GM12864 (cell line): Measurements from ENCODE around the gene SMARCA2.

ENCODE experiments used
- DNase-seq: peaks from one replicate; pipeline ENCODE4 v3.0.0-alpha.2; 2011; ENCODE audit warnings: low read depth
- H3K4me3 ChIP-seq: 2 replicates; pipeline ENCODE4 v1.5.1; 2011; ENCODE audit warnings: mild to moderate bottlenecking, low read depth, low read length, control low read depth
- CTCF ChIP-seq: IDR thresholded peaks from 2 replicates; pipeline ENCODE4 v1.5.1; 2011; ENCODE audit warnings: low read depth, mild to moderate bottlenecking, moderate library complexity, low read length, control low read depth, inconsistent platforms; ENCODE audit errors: missing control alignments

The SMARCA2 gene

GRCh38 chr9:1978941-1979340, 36.2 kb upstream of the SMARCA2 start:
- no peak for DNase-seq
- no peak for TF ChIP-seq CTCF
- H3K4me3 ChIP-seq: no peak overlapping the region

GRCh38 chr9:1979741-1980367, 35.3 kb upstream of the SMARCA2 start:
- no peak overlapping the region for H3K4me3 ChIP-seq
- DNase-seq: no peak
- TF ChIP-seq CTCF: no peak

GRCh38 chr9:1980387-1980786, 34.8 kb upstream of the SMARCA2 start:
- TF ChIP-seq CTCF: no peak
- DNase-seq: no peak
- H3K4me3 ChIP-seq: no peak overlapping the region

GRCh38 chr9:1982074-1982473, 33.1 kb upstream of the SMARCA2 start:
- DNase-seq: no peak
- no peak overlapping the region for H3K4me3 ChIP-seq
- no peak for TF ChIP-seq CTCF

GRCh38 chr9:1986341-1986740, 28.8 kb upstream of the SMARCA2 start:
- DNase-seq: no peak
- H3K4me3 ChIP-seq: no peak overlapping the region
- no peak for TF ChIP-seq CTCF

- no peak for TF ChIP-seq CTCF
- no peak overlapping the region for H3K4me3 ChIP-seq
- DNase-seq: no peak
Observed at GRCh38 chr9:1989500-1989899, 25.6 kb upstream of the SMARCA2 start.

- no peak for TF ChIP-seq CTCF
- H3K4me3 ChIP-seq: no peak overlapping the region
- no peak for DNase-seq
Observed at GRCh38 chr9:1994180-1994579, 21.0 kb upstream of the SMARCA2 start.
